ENCODE results near the gene TMEM123.

TMEM123 gene

DNA sequence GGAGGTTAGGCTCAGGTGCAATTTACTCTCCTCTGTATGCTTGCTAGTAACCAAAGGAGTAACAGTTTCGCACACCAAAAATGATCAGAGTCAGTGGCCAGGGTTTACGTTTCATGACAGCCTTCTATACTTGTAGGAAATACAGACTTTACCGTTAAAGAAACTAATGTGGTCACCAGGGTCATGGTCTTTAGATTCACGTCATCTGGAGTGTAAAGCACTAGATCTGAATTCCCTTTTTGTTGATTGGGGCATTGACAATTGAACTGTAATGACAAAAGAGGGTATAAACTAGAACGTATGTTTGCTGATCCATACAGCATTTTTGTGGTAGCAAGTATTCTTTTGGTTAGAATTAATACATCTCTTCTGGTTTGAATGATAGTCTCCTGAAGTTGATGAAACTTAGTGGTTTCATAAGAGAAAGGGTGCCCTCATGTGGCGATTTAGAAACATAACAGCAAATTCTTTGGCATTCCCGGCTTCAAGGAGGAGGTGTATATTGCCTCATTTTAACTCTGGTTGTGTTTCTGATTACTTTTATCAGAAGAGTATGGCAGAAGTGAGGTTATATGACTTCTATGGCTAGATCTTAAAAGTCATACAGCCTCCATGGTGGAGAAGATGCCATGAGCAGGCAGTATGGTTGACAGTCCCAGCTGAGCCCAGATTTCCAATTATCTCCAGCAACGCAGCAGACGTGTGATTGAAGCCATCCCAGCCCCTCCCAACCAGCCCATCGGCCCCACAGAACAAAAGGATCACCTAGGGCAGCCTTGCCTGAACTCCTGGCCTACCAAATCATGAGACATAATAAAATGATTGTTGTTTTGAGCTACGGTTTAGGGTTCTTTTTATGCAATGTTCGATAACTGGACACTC is 42.8 kb upstream of the TMEM123 start:
- peaks cover 4 to 10% of the 10 kb centered on the region in 2 experiments for H3K4me1 ChIP-seq (ENCODE audit: control insufficient read depth in 1 of 2, insufficient read depth in 1 of 2, low read depth in 1 of 2, low read length in 1 of 2)
- H3K36me3 ChIP-seq: no peaks in the 10 kb centered on the region
- no peak overlapping the region for H3K27ac ChIP-seq
- H3K9me3 ChIP-seq: no peaks in the 10 kb centered on the region
- TF ChIP-seq, protein P1, sequence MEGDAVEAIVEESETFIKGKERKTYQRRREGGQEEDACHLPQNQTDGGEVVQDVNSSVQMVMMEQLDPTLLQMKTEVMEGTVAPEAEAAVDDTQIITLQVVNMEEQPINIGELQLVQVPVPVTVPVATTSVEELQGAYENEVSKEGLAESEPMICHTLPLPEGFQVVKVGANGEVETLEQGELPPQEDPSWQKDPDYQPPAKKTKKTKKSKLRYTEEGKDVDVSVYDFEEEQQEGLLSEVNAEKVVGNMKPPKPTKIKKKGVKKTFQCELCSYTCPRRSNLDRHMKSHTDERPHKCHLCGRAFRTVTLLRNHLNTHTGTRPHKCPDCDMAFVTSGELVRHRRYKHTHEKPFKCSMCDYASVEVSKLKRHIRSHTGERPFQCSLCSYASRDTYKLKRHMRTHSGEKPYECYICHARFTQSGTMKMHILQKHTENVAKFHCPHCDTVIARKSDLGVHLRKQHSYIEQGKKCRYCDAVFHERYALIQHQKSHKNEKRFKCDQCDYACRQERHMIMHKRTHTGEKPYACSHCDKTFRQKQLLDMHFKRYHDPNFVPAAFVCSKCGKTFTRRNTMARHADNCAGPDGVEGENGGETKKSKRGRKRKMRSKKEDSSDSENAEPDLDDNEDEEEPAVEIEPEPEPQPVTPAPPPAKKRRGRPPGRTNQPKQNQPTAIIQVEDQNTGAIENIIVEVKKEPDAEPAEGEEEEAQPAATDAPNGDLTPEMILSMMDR (IDR thresholded peaks at IDR 0.05): peak; percentile 84
- H3K27me3 ChIP-seq: no peaks in the 10 kb centered on the region
- H3K4me3 ChIP-seq (ENCODE audit: low read depth in 1 of 2, low read length in 1 of 2): no peak overlapping the region

GRCh38 chr11:102494216-102494615 is 41.7 kb upstream of the TMEM123 start:
- Histone ChIP-seq H3K9me3 (no peaks in the 10 kb centered on the region), H3K27me3 (no peaks in the 10 kb centered on the region), H3K4me1 (ENCODE audit: control insufficient read depth in 1 of 2, insufficient read depth in 1 of 2, low read depth in 1 of 2, low read length in 1 of 2) (peaks cover 4 to 10% of the 10 kb centered on the region in 2 experiments), H3K4me3 (ENCODE audit: low read depth in 1 of 2, low read length in 1 of 2) (no peak overlapping the region), H3K36me3 (no peaks in the 10 kb centered on the region), H3K27ac (no peak overlapping the region)
- TF ChIP-seq, protein P1 (IDR thresholded peaks at IDR 0.05): no peak

DNA sequence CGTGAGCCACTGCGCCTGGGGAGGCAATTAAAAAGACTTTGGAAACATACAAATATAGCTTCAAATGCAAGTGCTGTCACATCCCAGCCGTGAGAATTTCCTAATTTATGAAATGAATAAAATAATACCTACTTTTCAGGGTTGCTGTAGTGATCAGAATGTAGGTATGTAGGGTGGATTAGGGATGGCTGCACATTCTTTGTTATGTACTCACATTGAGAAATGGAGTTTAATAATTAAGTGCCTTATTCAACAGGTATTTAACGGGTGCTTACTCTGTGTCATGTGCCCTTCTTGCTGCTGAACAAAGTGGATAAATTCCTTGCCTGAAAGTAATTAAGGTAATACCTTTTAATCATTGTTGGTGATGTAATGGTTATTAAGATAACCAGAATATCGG is 41.0 kb upstream of the TMEM123 start:
- H3K4me3 ChIP-seq (ENCODE audit: low read depth in 1 of 2, low read length in 1 of 2): no peak overlapping the region

GRCh38 chr11:102491969-102492368 is 39.4 kb upstream of the TMEM123 start:
- Histone ChIP-seq H3K4me1 (ENCODE audit: control insufficient read depth in 1 of 2, insufficient read depth in 1 of 2, low read depth in 1 of 2, low read length in 1 of 2) (peaks cover 5 to 7% of the 10 kb centered on the region in 2 experiments), H3K27ac (no peak overlapping the region), H3K36me3 (no peaks in the 10 kb centered on the region), H3K9me3 (no peaks in the 10 kb centered on the region), H3K4me3 (ENCODE audit: low read depth in 1 of 2, low read length in 1 of 2) (no peak overlapping the region), H3K27me3 (no peaks in the 10 kb centered on the region)
- TF ChIP-seq, protein P1 (IDR thresholded peaks at IDR 0.05): no peak

More for the DNA sequence above, 41.0 kb upstream of the TMEM123 start:
- H3K9me3 ChIP-seq: no peaks in the 10 kb centered on the region
- no peaks in the 10 kb centered on the region for H3K27me3 ChIP-seq
- TF ChIP-seq, protein P1 (IDR thresholded peaks at IDR 0.05): no peak
- no peaks in the 10 kb centered on the region for H3K36me3 ChIP-seq
- H3K4me1 ChIP-seq (ENCODE audit: control insufficient read depth in 1 of 2, insufficient read depth in 1 of 2, low read depth in 1 of 2, low read length in 1 of 2): peaks cover 2 to 4% of the 10 kb centered on the region in 2 experiments
- H3K27ac ChIP-seq: no peak overlapping the region

GRCh38 chr11:102489186-102490145 is 36.9 kb upstream of the TMEM123 start:
- Histone ChIP-seq H3K27me3 (no peaks in the 10 kb centered on the region), H3K4me1 (ENCODE audit: control insufficient read depth in 1 of 2, insufficient read depth in 1 of 2, low read depth in 1 of 2, low read length in 1 of 2) (peaks cover 7 to 8% of the 10 kb centered on the region in 2 experiments), H3K9me3 (no peaks in the 10 kb centered on the region), H3K4me3 (ENCODE audit: low read depth in 1 of 2, low read length in 1 of 2) (no peak overlapping the region), H3K36me3 (no peaks in the 10 kb centered on the region), H3K27ac (no peak overlapping the region)
- TF ChIP-seq, protein P1 (IDR thresholded peaks at IDR 0.05): no peak
